Keratinocyte (primary cell): ENCODE measurements around the gene PI4KA.

Experiments
- EZH2 ChIP-seq: IDR thresholded peaks from one replicate; pipeline ENCODE4 v1.6.1; 2012; ENCODE audit warnings: inconsistent platforms, mild to moderate bottlenecking, low read length, moderate library complexity
- TF ChIP-seq, protein P1 (sequence below), 3 experiments: IDR thresholded peaks in 1 of 3; conservative IDR thresholded peaks in 1 of 3; optimal IDR thresholded peaks in 1 of 3; 2 replicates in 2 of 3; 3 replicates in 1 of 3; pipeline versions ENCODE3 to v1.5.1; 2011; ENCODE audit warnings: low read length in 3 of 3, mild to moderate bottlenecking in 3 of 3, moderate library complexity in 2 of 3, control low read depth in 1 of 3, inconsistent platforms in 1 of 3; ENCODE audit not compliant: insufficient read depth in 2 of 3; ENCODE audit errors: extremely low read depth in 1 of 3

DNA sequence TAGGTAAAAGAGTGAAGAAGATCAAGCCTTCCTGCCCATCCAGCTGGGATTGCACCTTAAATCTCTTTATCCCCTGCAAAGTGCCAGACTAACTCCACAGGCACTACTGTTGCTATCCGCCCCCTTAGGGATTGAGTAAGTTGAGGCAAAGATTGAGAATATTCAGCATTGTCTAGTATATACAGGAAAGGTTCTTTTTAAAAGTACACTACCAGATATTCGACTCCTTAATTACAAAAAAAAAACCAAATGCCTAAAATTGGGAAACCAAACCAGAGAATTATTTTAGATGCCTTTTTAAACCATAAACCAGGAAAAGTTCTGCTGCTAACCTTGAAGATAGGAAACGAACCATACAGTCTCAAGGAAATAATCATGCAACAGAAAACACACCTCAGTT lies 73.2 kb downstream of the PI4KA start:
- TF ChIP-seq, protein P1, sequence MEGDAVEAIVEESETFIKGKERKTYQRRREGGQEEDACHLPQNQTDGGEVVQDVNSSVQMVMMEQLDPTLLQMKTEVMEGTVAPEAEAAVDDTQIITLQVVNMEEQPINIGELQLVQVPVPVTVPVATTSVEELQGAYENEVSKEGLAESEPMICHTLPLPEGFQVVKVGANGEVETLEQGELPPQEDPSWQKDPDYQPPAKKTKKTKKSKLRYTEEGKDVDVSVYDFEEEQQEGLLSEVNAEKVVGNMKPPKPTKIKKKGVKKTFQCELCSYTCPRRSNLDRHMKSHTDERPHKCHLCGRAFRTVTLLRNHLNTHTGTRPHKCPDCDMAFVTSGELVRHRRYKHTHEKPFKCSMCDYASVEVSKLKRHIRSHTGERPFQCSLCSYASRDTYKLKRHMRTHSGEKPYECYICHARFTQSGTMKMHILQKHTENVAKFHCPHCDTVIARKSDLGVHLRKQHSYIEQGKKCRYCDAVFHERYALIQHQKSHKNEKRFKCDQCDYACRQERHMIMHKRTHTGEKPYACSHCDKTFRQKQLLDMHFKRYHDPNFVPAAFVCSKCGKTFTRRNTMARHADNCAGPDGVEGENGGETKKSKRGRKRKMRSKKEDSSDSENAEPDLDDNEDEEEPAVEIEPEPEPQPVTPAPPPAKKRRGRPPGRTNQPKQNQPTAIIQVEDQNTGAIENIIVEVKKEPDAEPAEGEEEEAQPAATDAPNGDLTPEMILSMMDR (optimal IDR thresholded peaks at IDR 0.05 in 1 of 3, IDR thresholded peaks at IDR 0.05 in 1 of 3, conservative IDR thresholded peaks at IDR 0.05 in 1 of 3; ENCODE audit: extremely low read depth in 1 of 3, insufficient read depth in 2 of 3, low read length in 3 of 3) = no peak
- TF ChIP-seq EZH2 = no peak
